Dermis lymphatic vessel endothelial cell (primary cell): ENCODE results near the gene ANKHD1. TPM values are rescaled to one million over a fixed set of nuclear protein-coding genes. Genes with fewer than 3 reads are reported as not detected.

Experiments
- total RNA-seq: library from RNA; depleted of rRNA; stranded (reverse); fragments of >200 nt; gene quantifications from 2 replicates; pipeline ENCODE4 v1.2.1, GENCODE V29; 2014

Gene ANKHD1
- 52.8 and 68.4 TPM in 2 replicates for total RNA-seq

DNA sequence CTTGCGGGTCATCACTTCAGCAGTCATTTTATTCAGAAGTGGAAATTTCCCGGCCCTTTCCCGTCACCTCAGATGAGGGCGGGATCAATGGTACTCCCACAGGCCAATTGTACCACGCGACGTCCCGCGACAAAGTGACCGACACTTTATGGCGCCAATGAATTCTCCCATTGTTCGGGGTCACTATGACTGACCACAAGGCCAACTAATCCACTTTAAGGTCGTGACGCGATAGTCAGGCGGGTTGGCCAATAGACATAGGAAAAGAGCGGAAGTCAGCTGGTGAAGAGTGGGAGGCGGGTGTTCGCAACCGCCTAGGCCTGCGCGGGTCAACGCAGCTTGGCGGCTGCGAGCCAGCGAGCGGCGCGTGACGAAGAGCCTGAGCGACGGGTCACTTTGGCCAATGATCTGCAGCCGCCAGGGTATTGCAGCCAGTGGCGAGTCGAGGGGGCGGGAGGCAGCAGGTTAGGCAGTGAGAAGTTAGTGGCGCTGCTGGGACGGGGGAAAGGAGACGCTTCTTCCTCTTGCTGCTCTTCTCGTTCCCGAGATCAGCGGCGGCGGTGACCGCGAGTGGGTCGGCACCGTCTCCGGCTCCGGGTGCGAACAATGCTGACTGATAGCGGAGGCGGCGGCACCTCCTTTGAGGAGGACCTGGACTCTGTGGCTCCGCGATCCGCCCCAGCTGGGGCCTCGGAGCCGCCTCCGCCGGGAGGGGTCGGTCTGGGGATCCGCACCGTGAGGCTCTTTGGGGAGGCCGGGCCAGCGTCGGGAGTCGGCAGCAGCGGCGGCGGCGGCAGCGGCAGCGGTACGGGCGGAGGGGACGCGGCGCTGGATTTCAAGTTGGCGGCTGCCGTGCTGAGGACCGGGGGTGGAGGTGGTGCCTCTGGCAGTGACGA is at the start of gene ANKHD1:
ANKHD1 (plus strand) TSS at position 472 of the 896 bp plus-strand sequence; CDS start at position 607, 135 bp downstream.

DNA sequence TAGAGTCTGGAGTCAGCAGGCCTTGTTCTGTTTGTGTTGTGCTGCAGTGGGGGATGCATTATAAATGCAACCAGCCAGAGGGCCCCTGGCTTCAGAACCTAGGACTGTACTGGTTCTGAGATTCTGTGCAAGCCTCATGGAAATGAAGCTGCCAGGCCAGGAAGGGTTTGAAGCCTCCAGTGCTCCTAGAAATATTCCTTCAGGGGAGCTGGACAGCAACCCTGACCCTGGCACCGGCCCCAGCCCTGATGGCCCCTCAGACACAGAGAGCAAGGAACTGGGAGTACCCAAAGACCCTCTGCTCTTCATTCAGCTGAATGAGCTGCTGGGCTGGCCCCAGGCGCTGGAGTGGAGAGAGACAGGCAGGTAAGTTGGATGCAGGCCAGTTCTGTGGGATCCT is 41.5 kb upstream of the ANKHD1 start, which contains the start of gene SLC4A9:
SLC4A9 (plus strand) TSS at position 94 of the 400 bp plus-strand sequence; CDS start at position 137, 43 bp downstream.

GRCh38 chr5:140547508-140548299 is 146.1 kb downstream of the ANKHD1 start, which contains the start of gene EIF4EBP3:
TSS of gene EIF4EBP3 (plus strand) at chr5:140547662. CDS start at chr5:140547738, 76 bp downstream.

GRCh38 chr5:140557136-140557805 is 155.6 kb downstream of the ANKHD1 start, which contains the start of gene SRA1:
TSS of gene SRA1 (minus strand) at chr5:140557473. CDS start at chr5:140557452, 21 bp downstream.

DNA sequence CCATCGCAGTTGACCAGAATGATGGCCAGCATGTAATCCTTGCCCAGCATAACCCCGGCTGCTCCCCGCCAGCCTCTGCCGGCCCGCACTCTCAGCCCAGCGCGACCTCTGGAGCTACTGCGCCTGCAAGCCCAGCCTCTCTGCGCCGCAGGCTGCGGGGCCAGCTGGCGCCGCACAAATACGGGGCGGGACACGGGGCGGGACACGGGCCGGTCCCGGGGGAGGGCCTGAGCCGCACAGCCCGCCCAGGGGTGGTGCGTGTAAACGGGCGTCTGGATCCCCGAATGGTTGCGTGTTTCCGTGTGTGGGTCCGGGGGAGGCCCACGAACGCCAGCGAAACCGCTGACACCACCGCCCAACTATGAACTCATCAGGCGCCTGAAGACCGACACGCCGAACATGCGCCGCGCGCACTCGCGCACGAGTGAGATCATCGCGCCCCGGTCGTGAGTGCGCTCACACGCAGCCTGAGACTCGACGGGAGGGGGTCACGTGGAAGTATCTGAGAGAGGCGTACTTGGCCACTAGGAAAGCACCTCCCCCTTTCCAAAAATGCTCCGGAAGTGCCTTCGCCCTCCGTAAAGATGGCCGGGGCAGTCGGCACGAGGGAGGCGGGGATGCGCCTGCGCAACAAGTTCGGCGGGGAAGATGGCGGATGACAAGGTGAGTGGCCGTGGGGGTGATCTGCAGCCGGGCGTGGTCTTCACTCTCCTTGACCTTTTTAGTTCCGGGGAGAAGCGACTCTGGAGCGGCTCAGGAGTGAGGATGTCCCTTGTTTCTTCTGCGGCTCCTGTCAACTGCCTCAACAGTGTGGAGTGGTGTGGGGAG is 162.8 kb downstream of the ANKHD1 start, which contains the start of the genes APBB3 and SLC35A4:
APBB3 (minus strand) TSS at position 403 of the 828 bp plus-strand sequence; CDS start at position 50, 353 bp downstream.
SLC35A4 (plus strand) TSS at position 633 of the 828 bp plus-strand sequence. CDS start 2,342 bp downstream, outside the sequence.

Other genes starting within 250 kb of the ANKHD1 start
- 7.6 and 14.2 TPM in 2 replicates for gene CYSTM1, start 226.6 kb upstream of the ANKHD1 start, total RNA-seq
- 49.8 and 54.5 TPM in 2 replicates for gene PFDN1, start 98.7 kb upstream of the ANKHD1 start, total RNA-seq
- gene HBEGF, start 55.2 kb upstream of the ANKHD1 start, total RNA-seq: 10.1 and 39.9 TPM in 2 replicates
- not detected in 2 replicates for gene SLC4A9, start 41.6 kb upstream of the ANKHD1 start, total RNA-seq
- gene EIF4EBP3, start 145.8 kb downstream of the ANKHD1 start, total RNA-seq: 1.6 and 2.2 TPM in 2 replicates
- 15.0 and 16.5 TPM in 2 replicates for gene SRA1, start 155.6 kb downstream of the ANKHD1 start, total RNA-seq
- 5.1 and 6.2 TPM in 2 replicates for gene APBB3, start 162.8 kb downstream of the ANKHD1 start, total RNA-seq
- 22.3 and 26.7 TPM in 2 replicates for gene SLC35A4, start 163.0 kb downstream of the ANKHD1 start, total RNA-seq
- gene CD14, start 231.3 kb downstream of the ANKHD1 start, total RNA-seq: 1.3 and 1.6 TPM in 2 replicates
- 9.8 and 11.7 TPM in 2 replicates for gene TMCO6, start 237.6 kb downstream of the ANKHD1 start, total RNA-seq
- 53.3 and 90.9 TPM in 2 replicates for gene NDUFA2, start 245.8 kb downstream of the ANKHD1 start, total RNA-seq
- gene IK, start 246.0 kb downstream of the ANKHD1 start, total RNA-seq: 64.8 and 75.5 TPM in 2 replicates